Measurements from ENCODE around the gene GMPPA.

DNA sequence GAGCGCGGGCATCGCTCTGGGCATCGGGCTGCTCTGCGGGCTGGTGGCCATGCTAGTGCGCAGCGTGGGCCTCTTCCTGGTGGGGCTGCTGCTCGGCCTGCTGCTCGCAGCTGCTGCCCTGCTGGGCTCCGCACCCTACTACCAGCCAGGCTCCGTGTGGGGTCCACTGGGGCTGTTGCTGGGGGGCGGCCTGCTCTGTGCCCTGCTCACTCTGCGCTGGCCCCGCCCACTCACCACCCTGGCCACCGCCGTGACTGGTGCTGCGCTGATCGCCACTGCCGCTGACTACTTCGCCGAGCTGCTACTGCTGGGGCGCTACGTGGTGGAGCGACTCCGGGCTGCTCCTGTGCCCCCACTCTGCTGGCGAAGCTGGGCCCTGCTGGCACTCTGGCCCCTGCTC is 48.9 kb downstream of the GMPPA start:
- TF ChIP-seq, protein P1, sequence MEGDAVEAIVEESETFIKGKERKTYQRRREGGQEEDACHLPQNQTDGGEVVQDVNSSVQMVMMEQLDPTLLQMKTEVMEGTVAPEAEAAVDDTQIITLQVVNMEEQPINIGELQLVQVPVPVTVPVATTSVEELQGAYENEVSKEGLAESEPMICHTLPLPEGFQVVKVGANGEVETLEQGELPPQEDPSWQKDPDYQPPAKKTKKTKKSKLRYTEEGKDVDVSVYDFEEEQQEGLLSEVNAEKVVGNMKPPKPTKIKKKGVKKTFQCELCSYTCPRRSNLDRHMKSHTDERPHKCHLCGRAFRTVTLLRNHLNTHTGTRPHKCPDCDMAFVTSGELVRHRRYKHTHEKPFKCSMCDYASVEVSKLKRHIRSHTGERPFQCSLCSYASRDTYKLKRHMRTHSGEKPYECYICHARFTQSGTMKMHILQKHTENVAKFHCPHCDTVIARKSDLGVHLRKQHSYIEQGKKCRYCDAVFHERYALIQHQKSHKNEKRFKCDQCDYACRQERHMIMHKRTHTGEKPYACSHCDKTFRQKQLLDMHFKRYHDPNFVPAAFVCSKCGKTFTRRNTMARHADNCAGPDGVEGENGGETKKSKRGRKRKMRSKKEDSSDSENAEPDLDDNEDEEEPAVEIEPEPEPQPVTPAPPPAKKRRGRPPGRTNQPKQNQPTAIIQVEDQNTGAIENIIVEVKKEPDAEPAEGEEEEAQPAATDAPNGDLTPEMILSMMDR (IDR thresholded peaks at IDR 0.05) = no peak
- TF ChIP-seq POLR2AphosphoS5 (IDR thresholded peaks at IDR 0.05) = no peak
- no peak for TF ChIP-seq POLR2A (IDR thresholded peaks at IDR 0.05)

All from stomach (tissue), 4 donors.